Inflammatory macrophage treated with lipopolysaccharide for 4 hours (primary cell): ENCODE results near the gene TMEM255B.
"Not testable (repeated sequence)": the region's sequence is repeated elsewhere in the genome, so short reads cannot be mapped to it uniquely, and the experiment has no call there.

ENCODE experiments used
- DNase-seq: peaks from one replicate; pipeline ENCODE4 v3.0.0-alpha.2; 2020

TMEM255B gene

GRCh38 chr13:113820813-113821651, 62.0 kb downstream of the TMEM255B start:
- DNase-seq = no peak

GRCh38 chr13:113821847-113822246, 62.8 kb downstream of the TMEM255B start:
- DNase-seq = no peak

- DNase-seq = no peak
Measured at GRCh38 chr13:113822266-113822665, 63.2 kb downstream of the TMEM255B start.

GRCh38 chr13:113822956-113823744, 64.1 kb downstream of the TMEM255B start:
- DNase-seq = no peak

GRCh38 chr13:113823771-113824170, 64.7 kb downstream of the TMEM255B start:
- no peak for DNase-seq

- DNase-seq = no peak
Measured at GRCh38 chr13:113825841-113826240, 66.8 kb downstream of the TMEM255B start.

GRCh38 chr13:113826446-113826845, 67.4 kb downstream of the TMEM255B start:
- not testable (repeated sequence) for DNase-seq

GRCh38 chr13:113827021-113827420, 68.0 kb downstream of the TMEM255B start:
- no peak for DNase-seq

GRCh38 chr13:113828282-113828825, 69.3 kb downstream of the TMEM255B start:
- DNase-seq = no peak

GRCh38 chr13:113830426-113830950, 71.5 kb downstream of the TMEM255B start:
- not testable (repeated sequence) for DNase-seq

GRCh38 chr13:113831061-113831460, 72.0 kb downstream of the TMEM255B start:
- no peak for DNase-seq

- no peak for DNase-seq
Measured at GRCh38 chr13:113832205-113832604, 73.2 kb downstream of the TMEM255B start.

GRCh38 chr13:113832631-113833030, 73.6 kb downstream of the TMEM255B start:
- no peak for DNase-seq

GRCh38 chr13:113833111-113833830, 74.2 kb downstream of the TMEM255B start:
- no peak for DNase-seq

GRCh38 chr13:113834006-113834405, 75.0 kb downstream of the TMEM255B start:
- DNase-seq = not testable (repeated sequence)

- DNase-seq = no peak
Measured at GRCh38 chr13:113834496-113835200, 75.6 kb downstream of the TMEM255B start.

GRCh38 chr13:113835461-113836270, 76.6 kb downstream of the TMEM255B start:
- no peak for DNase-seq

- no peak for DNase-seq
Measured at GRCh38 chr13:113836768-113837559, 77.9 kb downstream of the TMEM255B start.

- DNase-seq = no peak
Measured at GRCh38 chr13:113837560-113838355, 78.7 kb downstream of the TMEM255B start.
